ENCODE data around the gene RAMACL. TPM values are rescaled to one million over a fixed set of nuclear protein-coding genes. Genes with fewer than 3 reads are reported as not detected.

RAMACL gene
- total RNA-seq, 1 donor from 2014 or later: 0.30 TPM

DNA sequence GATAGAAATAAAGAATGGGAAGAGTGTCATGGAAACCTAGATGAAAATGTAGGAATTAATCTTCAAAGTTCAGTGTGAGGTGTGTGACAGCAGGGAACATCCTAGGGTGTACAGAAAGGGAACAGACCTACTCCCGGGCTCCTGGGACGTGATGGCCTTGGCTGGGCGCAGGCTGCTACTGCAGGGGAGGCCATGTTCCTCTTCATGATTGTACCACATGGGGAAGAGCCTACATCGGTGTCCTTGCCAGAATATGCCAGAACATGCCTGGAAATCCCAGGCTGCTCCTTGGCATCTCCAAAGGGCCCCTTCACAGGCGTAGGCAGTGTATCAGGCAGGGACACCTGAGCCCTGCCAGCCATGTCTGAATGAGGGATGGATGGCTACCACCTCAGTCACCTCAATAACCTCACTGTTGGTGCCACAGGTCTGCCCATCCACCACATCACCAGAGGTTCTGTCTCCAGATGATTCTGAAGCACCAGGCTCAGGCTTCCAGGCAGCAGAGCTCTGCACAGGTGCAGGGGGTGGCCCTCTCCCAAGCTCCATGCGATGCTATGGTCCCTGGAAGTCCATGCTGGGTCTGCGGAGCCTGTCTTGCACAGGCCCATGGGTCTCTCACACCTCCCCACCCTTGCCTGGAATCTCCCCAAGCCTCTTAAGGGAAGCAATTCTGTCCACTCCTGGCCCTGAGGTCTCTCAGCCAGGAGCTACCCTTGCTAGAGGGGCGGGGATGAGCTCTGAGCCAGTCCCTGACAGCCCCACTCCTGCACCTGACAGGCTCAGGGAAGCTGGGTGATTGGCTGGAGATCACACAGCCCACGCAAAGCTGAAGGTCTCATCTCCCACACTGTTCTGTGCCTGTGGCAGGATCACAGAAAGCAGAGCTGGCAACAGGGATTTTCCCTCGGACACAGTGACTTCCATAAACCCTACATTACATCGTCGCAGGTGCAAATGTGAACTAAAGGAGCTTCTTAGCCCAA is 20.2 kb downstream of the RAMACL start:
- Mint-ChIP-seq H3K9me3 (no peaks in the 10 kb centered on the region), H3K27me3 (no peaks in the 10 kb centered on the region), H3K4me1 (no peaks in the 10 kb centered on the region), H3K4me3 (no peak overlapping the region), H3K27ac (no peak overlapping the region), H3K36me3 (ENCODE audit: low read depth) (no peaks in the 10 kb centered on the region)
- intact Hi-C loops (cut with micrococcal nuclease): no loop called here
- no peak for DNase-seq

- Mint-ChIP-seq H3K4me1 (no peaks in the 10 kb centered on the region), H3K27me3 (no peaks in the 10 kb centered on the region), H3K9me3 (no peaks in the 10 kb centered on the region), H3K4me3 (no peak overlapping the region), H3K36me3 (ENCODE audit: low read depth) (no peaks in the 10 kb centered on the region), H3K27ac (no peak overlapping the region)
- intact Hi-C loops (cut with micrococcal nuclease): no loop called here
- no peak for DNase-seq
These were observed 21.2 kb downstream of the RAMACL start for GRCh38 chr6:166565084-166565967.

GRCh38 chr6:166563805-166564204 is 22.7 kb downstream of the RAMACL start:
- no peaks in the 10 kb centered on the region for H3K36me3 Mint-ChIP-seq (ENCODE audit: low read depth)
- intact Hi-C loops (cut with micrococcal nuclease): no loop called here
- no peak for DNase-seq
- H3K9me3 Mint-ChIP-seq: no peaks in the 10 kb centered on the region
- H3K27me3 Mint-ChIP-seq: no peaks in the 10 kb centered on the region
- no peaks in the 10 kb centered on the region for H3K4me1 Mint-ChIP-seq
- H3K27ac Mint-ChIP-seq: no peak overlapping the region
- H3K4me3 Mint-ChIP-seq: no peak overlapping the region

DNA sequence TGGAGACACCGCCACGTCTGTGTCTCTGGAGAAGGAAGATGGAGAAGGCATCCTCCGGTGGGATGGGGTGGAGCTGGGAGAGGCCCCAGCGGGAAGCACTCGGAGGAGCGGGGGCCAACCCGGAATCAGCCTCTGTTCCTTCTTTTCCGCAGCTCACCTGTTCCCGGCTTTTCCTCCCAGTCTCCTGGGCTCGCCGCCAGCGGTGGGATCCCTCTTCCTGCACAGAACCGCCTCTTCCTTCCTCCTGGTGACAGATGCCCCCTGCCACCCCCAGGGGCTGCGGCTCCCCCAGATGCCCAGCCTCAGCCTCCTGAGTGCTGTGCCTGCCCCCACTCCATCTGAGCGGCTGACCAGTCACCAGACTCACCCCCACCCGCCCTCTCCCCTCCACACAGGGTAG is 23.3 kb downstream of the RAMACL start:
- Mint-ChIP-seq H3K27ac (no peak overlapping the region), H3K36me3 (ENCODE audit: low read depth) (no peaks in the 10 kb centered on the region), H3K27me3 (no peaks in the 10 kb centered on the region), H3K4me1 (no peaks in the 10 kb centered on the region), H3K4me3 (no peak overlapping the region), H3K9me3 (no peaks in the 10 kb centered on the region)
- no peak for DNase-seq
- intact Hi-C loops (cut with micrococcal nuclease): no loop called here

DNA sequence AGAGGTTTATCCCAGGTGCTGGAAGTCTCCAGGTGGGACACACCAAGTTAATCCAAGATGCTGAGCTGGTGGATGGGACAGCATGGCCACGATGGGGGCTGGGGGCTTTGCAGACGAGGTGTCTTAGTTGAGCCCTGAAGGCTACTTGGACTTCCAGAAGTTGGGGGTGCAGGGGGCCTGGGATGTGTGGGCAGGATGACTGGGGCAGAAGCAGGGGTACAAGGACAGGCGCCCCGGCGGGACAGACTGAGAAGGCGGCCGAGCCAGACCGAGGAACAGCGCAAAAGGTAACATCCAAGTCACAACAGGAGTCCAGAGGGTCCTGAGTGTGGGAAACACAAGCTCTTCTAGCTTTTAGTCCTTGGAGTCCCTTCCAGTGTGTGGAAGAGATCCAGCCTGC is 23.8 kb downstream of the RAMACL start:
- Mint-ChIP-seq H3K36me3 (ENCODE audit: low read depth) (no peaks in the 10 kb centered on the region), H3K4me1 (no peaks in the 10 kb centered on the region), H3K4me3 (no peak overlapping the region), H3K27ac (no peak overlapping the region), H3K9me3 (no peaks in the 10 kb centered on the region), H3K27me3 (no peaks in the 10 kb centered on the region)
- no peak for DNase-seq
- intact Hi-C loops (cut with micrococcal nuclease): no loop called here

DNA sequence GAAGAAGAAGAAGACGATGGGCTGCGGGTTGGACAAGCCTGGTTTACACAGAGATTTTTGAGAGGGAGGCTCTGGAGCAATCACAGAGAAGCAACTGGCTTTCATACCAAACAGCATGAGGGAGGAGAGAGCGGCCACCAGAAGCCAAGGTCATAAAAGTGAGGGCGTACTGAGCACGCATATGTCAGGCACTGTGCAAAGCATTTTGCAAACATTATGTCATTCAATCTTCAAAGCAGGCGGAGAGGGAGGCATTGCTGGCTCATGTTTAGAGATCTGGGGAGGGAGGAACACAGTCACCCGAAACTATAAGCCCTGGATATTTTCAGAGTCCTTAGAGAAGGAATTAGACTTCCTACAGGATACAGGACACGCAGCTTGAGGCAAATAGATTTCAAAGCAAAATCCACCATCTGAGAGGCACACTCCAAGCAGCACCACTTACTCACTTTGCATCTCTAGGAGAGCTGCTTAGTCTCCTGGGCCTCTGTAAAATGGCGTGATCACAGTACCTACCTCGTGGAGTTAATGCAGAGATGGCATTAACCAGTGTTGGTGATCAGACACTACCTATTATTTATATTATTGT is 24.6 kb downstream of the RAMACL start:
- H3K4me1 Mint-ChIP-seq: peaks cover 4% of the 10 kb centered on the region
- intact Hi-C loops (cut with micrococcal nuclease): no loop called here
- no peaks in the 10 kb centered on the region for H3K9me3 Mint-ChIP-seq
- no peak overlapping the region for H3K4me3 Mint-ChIP-seq
- H3K27me3 Mint-ChIP-seq: peaks cover 4% of the 10 kb centered on the region
- no peak for DNase-seq
- no peak overlapping the region for H3K27ac Mint-ChIP-seq
- H3K36me3 Mint-ChIP-seq (ENCODE audit: low read depth): no peaks in the 10 kb centered on the region

DNA sequence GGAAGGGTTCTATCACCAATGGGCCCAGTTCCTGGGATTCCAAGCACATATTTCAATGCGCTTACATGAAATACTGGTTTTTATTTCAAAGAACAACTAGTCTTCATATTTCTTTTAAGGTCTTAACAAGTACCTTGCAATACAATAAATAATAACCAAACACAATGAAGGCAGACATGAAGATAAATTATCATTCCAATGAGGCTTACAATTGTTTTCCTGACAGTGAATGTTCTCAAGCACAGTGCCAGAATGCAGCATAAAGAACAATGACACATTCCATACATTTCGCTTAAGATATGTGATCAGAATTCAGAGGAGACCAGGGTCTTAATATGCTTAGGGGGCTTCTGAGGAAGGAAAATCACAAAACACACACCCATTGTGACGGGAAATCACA is 26.3 kb downstream of the RAMACL start:
- no peak for DNase-seq
- intact Hi-C loops (cut with micrococcal nuclease): no loop called here
- Mint-ChIP-seq H3K4me1 (peaks cover 4% of the 10 kb centered on the region), H3K36me3 (ENCODE audit: low read depth) (no peaks in the 10 kb centered on the region), H3K9me3 (no peaks in the 10 kb centered on the region), H3K4me3 (no peak overlapping the region), H3K27ac (no peak overlapping the region), H3K27me3 (peaks cover 4% of the 10 kb centered on the region)

GRCh38 chr6:166559662-166560061 is 26.8 kb downstream of the RAMACL start:
- Mint-ChIP-seq H3K27ac (no peak overlapping the region), H3K36me3 (ENCODE audit: low read depth) (no peaks in the 10 kb centered on the region), H3K4me3 (no peak overlapping the region), H3K9me3 (no peaks in the 10 kb centered on the region), H3K27me3 (peaks cover 4% of the 10 kb centered on the region), H3K4me1 (peaks cover 4% of the 10 kb centered on the region)
- no peak for DNase-seq
- intact Hi-C loops (cut with micrococcal nuclease): no loop called here

DNA sequence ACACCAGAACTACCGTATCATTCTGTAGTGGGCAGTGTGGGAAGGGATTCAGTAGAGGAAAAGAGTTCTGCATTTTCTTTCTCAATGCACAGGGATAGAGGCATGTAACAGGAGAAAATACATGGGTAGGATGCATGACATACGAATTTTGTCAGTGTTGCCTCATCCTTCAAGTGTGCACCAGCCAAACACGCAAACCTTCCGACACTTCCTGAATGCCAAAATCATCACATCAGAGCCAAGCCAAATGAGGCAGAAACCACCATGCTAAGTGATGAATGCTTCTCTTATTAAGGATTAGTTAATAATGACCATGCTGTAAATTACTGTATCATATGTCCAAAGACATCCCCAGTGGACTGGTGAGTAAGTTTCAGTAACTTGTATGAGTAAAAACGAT is 27.3 kb downstream of the RAMACL start:
- no peak for DNase-seq
- no peak overlapping the region for H3K27ac Mint-ChIP-seq
- intact Hi-C loops (cut with micrococcal nuclease): no loop called here
- no peaks in the 10 kb centered on the region for H3K9me3 Mint-ChIP-seq
- peaks cover 4% of the 10 kb centered on the region for H3K4me1 Mint-ChIP-seq
- no peaks in the 10 kb centered on the region for H3K36me3 Mint-ChIP-seq (ENCODE audit: low read depth)
- H3K27me3 Mint-ChIP-seq: peaks cover 4% of the 10 kb centered on the region
- no peak overlapping the region for H3K4me3 Mint-ChIP-seq

- Mint-ChIP-seq H3K27ac (no peak overlapping the region), H3K4me1 (peaks cover 4% of the 10 kb centered on the region), H3K4me3 (no peak overlapping the region)
These were observed 28.1 kb downstream of the RAMACL start for GRCh38 chr6:166558156-166559005.

GRCh38 chr6:166556863-166557322 is 29.6 kb downstream of the RAMACL start:
- no peak for DNase-seq
- no peaks in the 10 kb centered on the region for H3K9me3 Mint-ChIP-seq
- intact Hi-C loops (cut with micrococcal nuclease): no loop called here
- H3K27ac Mint-ChIP-seq: no peak overlapping the region
- no peaks in the 10 kb centered on the region for H3K36me3 Mint-ChIP-seq (ENCODE audit: low read depth)
- H3K4me3 Mint-ChIP-seq: no peak overlapping the region
- peaks cover 4% of the 10 kb centered on the region for H3K27me3 Mint-ChIP-seq
- peaks cover 4% of the 10 kb centered on the region for H3K4me1 Mint-ChIP-seq

More at GRCh38 chr6:166558156-166559005, 28.1 kb downstream of the RAMACL start:
- DNase-seq: no peak
- H3K9me3 Mint-ChIP-seq: no peaks in the 10 kb centered on the region
- peaks cover 4% of the 10 kb centered on the region for H3K27me3 Mint-ChIP-seq
- no peaks in the 10 kb centered on the region for H3K36me3 Mint-ChIP-seq (ENCODE audit: low read depth)
- intact Hi-C loops (cut with micrococcal nuclease): no loop called here

DNA sequence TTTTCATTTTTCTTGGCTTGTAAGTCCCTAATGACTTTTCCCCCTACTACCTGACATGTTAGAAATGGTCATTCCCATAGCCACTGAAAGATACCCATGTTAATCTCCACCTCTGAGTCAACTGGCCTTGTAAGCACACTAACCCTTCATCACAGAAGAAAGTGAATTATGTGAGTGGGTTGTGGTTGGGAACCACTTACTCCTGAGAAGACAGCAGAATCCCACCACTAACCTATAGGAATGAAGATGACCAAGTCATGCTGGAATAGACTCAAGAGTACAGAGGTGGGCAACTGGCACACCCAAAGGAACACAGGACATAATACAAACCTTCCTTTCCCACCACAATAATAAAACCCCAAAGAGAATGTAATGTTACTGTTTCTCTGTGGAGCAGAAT is 30.1 kb downstream of the RAMACL start:
- Mint-ChIP-seq H3K27ac (no peak overlapping the region), H3K27me3 (peaks cover 4% of the 10 kb centered on the region), H3K4me3 (no peak overlapping the region), H3K9me3 (no peaks in the 10 kb centered on the region), H3K36me3 (ENCODE audit: low read depth) (no peaks in the 10 kb centered on the region), H3K4me1 (peaks cover 4% of the 10 kb centered on the region)
- DNase-seq: no peak
- intact Hi-C loops (cut with micrococcal nuclease): no loop called here

DNA sequence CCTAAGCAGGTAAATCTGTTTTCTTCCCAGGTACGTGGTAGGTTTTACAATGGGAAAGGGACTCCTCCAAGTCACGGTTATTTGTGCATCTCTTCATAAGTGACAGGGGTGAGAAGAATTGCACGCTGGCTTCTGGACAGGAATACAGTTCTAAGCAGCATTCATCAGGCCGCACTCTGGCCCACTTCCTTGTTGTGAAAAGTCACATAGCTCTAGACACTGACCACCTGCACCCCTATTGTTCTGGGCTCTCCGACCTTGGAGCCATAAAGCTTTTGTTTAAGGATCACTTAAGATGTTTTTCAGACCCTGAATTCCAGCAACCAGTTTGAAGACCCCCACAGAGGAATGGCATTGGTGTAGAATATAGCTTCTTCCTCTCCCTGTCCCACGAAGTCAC is 31.4 kb downstream of the RAMACL start:
- H3K9me3 Mint-ChIP-seq: no peaks in the 10 kb centered on the region
- intact Hi-C loops (cut with micrococcal nuclease): no loop called here
- H3K4me1 Mint-ChIP-seq: peaks cover 4% of the 10 kb centered on the region
- H3K27ac Mint-ChIP-seq: no peak overlapping the region
- H3K27me3 Mint-ChIP-seq: peaks cover 4% of the 10 kb centered on the region
- DNase-seq: no peak
- H3K36me3 Mint-ChIP-seq (ENCODE audit: low read depth): no peaks in the 10 kb centered on the region
- no peak overlapping the region for H3K4me3 Mint-ChIP-seq
